KOPT-K1 (cell line): ENCODE measurements around the gene CXCL6.

ENCODE experiments used
- H3K27ac ChIP-seq: fragments of 200-600 bp; sonication (generic); 2 replicates; pipeline ENCODE4 v1.5.1; 2016; ENCODE audit warnings: antibody characterized with exemption, mild to moderate bottlenecking, low read depth, low read length; ENCODE audit not compliant: poor library complexity, severe bottlenecking
- H3K36me3 ChIP-seq: fragments of 200-600 bp; sonication (generic); 2 replicates; pipeline ENCODE4 v1.5.1; 2017; ENCODE audit warnings: antibody characterized with exemption, mild to moderate bottlenecking, low read length, moderate library complexity; ENCODE audit not compliant: insufficient read depth
- H3K9me3 ChIP-seq: fragments of 200-600 bp; sonication (generic); 2 replicates; pipeline ENCODE4 v1.5.1; 2017; ENCODE audit warnings: antibody characterized with exemption, low read length, mild to moderate bottlenecking; ENCODE audit not compliant: insufficient read depth, poor library complexity, severe bottlenecking

CXCL6 gene

DNA sequence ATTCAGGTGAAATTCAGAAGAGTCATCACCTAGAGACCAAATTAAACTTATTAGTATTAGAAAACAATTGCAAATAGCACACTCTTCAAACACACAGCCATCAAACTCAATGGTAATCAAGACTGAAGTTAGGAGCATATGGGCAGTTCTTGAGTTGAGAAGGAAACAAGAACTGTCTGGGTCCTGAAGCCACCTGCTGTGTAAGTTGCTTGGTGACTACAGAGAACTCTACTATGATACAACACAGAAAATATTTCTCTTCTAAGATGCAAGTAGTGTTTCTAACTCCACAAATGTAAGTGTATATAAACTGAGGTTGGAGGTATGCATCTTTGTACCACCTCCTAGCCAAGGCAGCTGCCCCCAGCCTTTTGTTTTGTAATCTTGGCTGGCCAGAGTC is 16.3 kb downstream of the CXCL6 start:
- H3K27ac ChIP-seq: no peak overlapping the region
- no peaks in the 10 kb centered on the region for H3K9me3 ChIP-seq

DNA sequence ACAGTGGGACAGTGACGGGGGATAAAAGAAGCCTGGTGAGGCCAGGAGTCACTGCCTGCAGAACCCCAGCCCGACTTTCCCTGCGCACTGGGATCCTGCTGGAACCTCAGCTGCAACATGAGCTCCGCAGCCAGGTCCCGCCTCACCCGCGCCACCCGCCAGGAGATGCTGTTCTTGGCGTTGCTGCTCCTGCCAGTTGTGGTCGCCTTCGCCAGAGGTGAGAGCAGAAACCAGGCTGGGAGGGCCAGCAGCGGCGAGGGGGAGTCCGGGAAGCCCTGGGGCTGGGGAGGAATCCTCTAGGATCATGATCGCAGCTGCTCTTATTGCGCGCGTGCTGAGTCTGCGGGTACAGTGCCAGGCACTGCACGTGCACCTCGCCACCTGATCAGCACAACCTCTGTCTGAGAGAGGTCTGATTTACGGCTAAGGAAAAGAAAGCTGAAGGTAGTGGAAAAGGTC is 16.8 kb downstream of the CXCL6 start, which contains the start of gene PF4V1:
Gene PF4V1 (plus strand): TSS at position 51 of the 459 bp plus-strand sequence. CDS start 67 bp downstream, at position 118.
- H3K9me3 ChIP-seq: no peaks in the 10 kb centered on the region
- no peak within 1 kb of the TSS for H3K27ac ChIP-seq
- H3K36me3 ChIP-seq: no peaks in the 10 kb centered on the region

More for the DNA sequence above, 16.3 kb downstream of the CXCL6 start:
- H3K36me3 ChIP-seq: no peaks in the 10 kb centered on the region

DNA sequence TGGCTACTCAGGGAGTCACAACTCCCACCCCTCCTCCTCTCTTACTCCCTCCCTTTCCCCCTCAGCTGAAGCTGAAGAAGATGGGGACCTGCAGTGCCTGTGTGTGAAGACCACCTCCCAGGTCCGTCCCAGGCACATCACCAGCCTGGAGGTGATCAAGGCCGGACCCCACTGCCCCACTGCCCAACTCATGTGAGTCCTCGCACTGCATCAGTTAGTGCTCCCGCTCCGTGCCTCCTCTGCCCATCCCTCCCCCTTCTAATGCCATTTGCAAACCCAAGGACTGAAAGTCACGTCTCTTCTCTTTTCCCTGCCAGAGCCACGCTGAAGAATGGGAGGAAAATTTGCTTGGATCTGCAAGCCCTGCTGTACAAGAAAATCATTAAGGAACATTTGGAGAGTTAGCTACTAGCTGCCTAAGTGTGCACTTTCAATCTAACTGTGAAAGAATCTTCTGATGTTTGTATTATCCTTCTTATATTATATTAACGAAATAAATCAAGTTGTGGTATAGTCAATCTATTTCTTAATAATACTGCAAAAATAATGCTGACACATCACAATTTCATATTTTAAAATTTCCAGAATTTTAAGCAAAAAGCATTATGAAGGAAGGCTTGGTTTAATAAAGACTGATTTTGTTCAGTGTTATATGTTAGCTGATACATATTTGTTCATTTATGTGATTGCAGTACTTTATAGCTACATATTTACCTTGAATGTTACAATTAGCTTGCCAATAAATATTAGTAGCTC is 17.4 kb downstream of the CXCL6 start:
- Histone ChIP-seq H3K27ac (no peak overlapping the region), H3K9me3 (no peaks in the 10 kb centered on the region), H3K36me3 (no peaks in the 10 kb centered on the region)

DNA sequence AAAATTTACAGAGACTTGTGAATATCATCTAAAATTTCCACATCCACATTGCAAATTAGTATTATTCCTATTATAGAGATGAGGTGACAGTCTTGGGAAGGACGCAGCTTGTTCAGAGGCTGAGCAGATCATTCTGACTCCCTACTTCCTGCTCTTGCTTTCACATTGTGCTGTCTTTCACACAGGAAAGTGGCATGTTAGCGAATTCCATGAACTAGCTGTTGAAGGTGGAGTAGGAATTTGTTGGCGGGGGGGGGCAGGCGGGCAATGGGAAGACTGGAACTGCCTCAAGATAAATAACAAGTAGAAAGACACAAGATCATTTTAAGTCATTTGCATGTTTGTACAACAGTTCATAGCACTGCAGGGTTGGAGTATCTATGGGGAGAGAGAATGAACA is 18.9 kb downstream of the CXCL6 start:
- no peaks in the 10 kb centered on the region for H3K9me3 ChIP-seq

DNA sequence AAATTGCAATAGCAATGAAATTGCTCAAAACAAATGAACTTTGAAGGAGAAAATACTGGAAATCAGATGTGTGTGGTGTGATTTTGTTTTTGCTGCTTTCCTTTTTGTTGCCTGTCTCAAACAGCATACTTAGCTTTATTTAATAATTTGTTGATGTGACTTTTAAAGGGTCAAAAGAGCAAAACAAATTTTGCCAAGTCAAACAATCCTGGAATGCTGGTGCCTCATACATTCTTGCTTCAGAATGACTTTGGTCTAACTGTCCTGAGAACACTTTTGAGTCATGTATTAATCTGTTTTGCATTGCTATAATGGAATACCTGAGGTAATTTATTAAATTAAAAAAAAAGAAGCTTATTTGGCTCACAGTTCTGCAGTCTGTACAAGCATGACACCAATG is 20.0 kb downstream of the CXCL6 start:
- H3K27ac ChIP-seq: no peak overlapping the region
- no peaks in the 10 kb centered on the region for H3K36me3 ChIP-seq
- H3K9me3 ChIP-seq: no peaks in the 10 kb centered on the region

More for the DNA sequence above, 18.9 kb downstream of the CXCL6 start:
- H3K36me3 ChIP-seq: no peaks in the 10 kb centered on the region
- no peak overlapping the region for H3K27ac ChIP-seq

DNA sequence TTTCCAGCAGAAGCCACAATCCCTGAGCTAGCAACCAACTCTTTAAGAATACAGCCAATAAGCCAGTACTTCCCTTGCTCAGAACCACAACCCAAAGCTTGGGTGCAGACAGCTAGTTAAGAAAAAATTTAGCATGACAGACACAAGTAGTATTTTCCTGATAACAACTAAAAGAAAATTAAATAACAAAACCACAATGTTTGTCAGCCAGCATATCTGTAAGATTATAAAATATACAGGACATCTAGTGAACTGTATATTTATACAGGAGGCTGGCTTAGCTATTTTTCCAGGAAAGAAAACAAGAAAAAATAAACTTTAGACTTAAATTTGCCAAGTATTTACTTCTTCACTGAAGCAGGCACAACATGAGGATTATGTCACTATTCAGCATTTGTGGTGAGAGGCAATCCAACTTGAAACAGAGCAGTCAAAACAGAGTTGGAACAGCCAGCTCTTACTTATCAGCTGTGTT is 23.2 kb downstream of the CXCL6 start:
- H3K9me3 ChIP-seq: no peaks in the 10 kb centered on the region
- no peaks in the 10 kb centered on the region for H3K36me3 ChIP-seq
- no peak overlapping the region for H3K27ac ChIP-seq

DNA sequence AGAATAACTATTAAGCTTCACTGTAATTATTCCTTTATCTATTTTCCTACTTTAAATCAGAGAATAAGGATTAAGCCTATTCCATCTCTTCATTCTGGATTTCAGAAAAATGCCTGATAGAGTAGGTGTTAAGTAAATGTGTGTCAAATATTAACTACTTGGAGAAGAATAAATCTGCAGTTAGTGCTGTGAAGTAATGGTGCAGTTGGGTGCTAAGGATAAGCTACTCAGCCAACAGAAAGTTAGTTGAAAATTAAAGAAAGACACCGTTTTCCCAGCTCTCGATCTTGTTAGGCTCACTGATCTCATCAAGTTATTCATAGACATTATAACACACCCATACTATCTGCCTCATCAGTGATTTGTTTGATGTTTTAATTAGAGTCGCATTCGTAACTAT is 23.7 kb downstream of the CXCL6 start:
- Histone ChIP-seq H3K36me3 (no peaks in the 10 kb centered on the region), H3K9me3 (no peaks in the 10 kb centered on the region), H3K27ac (no peak overlapping the region)

DNA sequence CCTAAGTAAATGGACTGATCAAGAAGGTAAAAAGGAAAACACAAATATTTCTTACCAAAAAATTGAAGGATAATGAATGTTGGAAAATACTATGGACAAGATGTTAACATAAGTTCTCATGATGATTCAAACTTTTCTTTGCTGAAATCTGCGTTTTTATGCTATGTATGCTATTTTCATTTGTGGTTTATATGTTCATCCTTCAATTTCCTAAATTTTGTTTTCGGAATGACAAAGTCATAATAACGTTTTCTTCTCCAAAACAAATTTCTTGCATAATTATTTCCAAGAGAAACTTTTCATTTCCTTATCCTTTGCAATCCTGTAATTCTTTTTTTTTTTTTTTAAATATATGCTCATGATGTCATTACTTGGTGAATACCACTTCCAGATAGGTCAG is 24.4 kb downstream of the CXCL6 start:
- no peaks in the 10 kb centered on the region for H3K36me3 ChIP-seq
- H3K27ac ChIP-seq: no peak overlapping the region
- H3K9me3 ChIP-seq: no peaks in the 10 kb centered on the region

DNA sequence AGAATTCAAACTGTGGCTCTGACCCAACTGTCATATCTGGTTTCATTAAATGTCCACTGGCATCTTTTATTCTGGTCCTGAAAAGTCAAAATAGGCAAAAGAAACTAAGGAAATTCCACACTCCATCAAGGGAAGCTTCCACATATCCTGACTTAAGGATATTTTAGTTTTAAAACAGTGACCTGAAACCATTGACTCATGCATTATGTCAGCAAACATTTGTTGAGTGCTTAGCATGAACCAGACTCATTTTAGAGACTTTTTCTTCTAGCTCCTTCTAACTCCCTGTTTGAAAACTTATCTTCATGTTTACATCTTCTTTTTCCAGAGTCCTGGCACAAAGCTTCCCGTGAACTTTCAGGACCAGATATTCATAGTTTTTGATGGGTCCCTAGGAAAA is 25.8 kb downstream of the CXCL6 start:
- Histone ChIP-seq H3K9me3 (no peaks in the 10 kb centered on the region), H3K36me3 (no peaks in the 10 kb centered on the region), H3K27ac (no peak overlapping the region)

DNA sequence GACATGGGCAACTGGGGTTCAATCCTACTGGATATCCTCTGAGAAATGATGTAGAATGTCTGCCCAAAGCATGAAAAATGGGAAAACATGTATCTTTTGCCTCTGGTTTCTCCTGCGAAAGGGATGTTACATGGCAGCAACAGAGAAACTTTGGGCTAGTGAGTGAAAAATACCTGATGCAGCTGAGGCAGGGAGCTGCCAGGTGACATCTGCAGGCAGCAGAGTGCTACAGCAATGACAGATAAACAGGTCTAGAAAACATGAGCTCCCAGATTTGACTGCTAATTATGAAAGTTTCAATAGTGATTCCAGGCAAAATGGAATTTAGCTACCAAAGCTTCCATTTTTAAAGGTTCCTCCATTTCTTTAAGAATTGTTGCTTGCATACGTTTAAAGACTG is 27.9 kb downstream of the CXCL6 start:
- Histone ChIP-seq H3K9me3 (no peaks in the 10 kb centered on the region), H3K27ac (no peak overlapping the region), H3K36me3 (no peaks in the 10 kb centered on the region)

DNA sequence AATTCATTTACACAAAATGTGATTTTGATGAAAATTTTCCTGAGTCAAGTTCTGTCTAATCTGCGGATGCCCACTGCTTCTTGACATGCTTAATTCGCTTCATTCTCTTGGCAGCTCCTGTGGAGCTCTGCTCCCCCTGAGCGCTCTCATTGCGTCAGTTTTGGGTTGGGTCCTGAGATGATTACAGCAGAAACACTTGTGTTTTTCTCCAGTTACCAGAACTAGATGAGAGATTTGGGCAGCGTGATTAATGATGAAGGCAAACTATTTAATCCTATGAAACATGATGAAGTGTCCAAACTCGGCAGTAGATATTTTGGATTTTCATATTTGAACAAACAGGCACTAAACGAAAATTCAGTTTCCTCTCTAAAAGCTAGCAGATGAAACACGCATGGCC is 28.5 kb downstream of the CXCL6 start:
- Histone ChIP-seq H3K27ac (no peak overlapping the region), H3K36me3 (no peaks in the 10 kb centered on the region), H3K9me3 (no peaks in the 10 kb centered on the region)

DNA sequence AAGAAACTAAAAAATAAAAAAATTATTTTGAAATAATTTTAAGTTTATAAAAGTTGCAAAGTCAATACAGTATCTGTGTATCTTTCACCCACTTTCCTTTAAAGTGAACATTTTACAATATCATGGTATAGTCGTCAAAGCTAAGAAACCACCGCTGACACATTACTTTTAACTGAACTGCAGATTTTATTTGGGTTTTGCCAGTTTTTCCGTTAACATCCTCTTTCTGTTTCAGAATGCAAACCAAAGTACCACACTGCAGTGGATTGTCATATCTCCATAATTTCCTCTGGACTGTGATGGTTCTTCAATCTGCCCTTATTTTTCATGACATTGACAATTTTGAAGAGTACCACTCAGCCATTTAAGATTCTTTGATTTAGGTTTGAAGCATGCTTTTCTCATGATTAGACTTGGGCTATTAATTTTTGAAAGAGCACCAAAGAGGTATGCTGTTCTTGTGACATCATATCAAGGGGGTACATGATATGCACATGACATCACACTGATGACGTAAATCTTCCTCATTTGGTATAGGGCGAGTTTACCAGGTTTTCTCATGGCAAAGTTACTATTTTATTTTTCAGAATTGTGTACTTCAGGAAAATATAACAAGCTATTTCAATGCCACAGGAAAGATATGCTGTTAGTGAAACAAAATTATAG is 29.1 kb downstream of the CXCL6 start:
- Histone ChIP-seq H3K9me3 (no peaks in the 10 kb centered on the region), H3K27ac (no peak overlapping the region)

DNA sequence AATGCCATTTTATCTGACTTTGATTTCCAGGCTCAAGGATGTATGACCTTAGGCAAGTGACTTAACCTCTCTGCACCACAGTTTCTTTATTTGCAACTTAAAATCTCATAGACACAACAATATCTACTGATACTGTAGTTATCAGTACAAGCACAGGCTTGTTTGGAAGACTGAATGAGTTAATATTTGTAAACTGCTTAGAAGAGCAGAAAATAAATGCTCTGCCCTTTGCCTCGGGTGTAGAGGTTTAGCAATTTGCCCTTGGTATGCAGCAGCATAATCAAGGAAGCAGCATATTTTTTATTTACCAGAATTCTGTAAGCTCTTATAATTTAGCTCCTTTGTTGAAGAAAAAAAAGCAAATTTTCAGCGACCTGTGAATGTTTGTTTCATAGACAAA is 29.8 kb downstream of the CXCL6 start:
- no peaks in the 10 kb centered on the region for H3K36me3 ChIP-seq
- H3K9me3 ChIP-seq: no peaks in the 10 kb centered on the region
- no peak overlapping the region for H3K27ac ChIP-seq

More for the DNA sequence above, 29.1 kb downstream of the CXCL6 start:
- no peaks in the 10 kb centered on the region for H3K36me3 ChIP-seq

DNA sequence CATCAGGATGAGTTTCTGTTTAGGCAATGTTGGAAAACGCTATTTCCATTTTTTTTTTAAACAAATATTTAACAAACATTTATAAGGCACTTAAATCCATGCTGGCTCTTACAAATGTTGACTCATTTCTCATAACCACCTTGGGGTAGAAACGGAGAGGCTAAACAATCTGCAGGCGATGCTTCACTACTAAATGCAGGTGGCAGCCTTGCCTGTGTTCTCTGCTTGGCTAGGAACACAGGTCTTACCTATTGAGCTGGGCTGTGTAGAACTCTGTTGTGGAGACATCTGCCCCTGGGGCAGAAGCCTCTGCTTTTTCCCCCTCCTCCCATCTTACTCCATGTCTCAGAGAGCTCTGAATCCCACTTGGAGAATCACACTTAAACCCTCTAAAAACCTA is 31.3 kb downstream of the CXCL6 start:
- Histone ChIP-seq H3K36me3 (no peaks in the 10 kb centered on the region), H3K9me3 (no peaks in the 10 kb centered on the region), H3K27ac (no peak overlapping the region)

DNA sequence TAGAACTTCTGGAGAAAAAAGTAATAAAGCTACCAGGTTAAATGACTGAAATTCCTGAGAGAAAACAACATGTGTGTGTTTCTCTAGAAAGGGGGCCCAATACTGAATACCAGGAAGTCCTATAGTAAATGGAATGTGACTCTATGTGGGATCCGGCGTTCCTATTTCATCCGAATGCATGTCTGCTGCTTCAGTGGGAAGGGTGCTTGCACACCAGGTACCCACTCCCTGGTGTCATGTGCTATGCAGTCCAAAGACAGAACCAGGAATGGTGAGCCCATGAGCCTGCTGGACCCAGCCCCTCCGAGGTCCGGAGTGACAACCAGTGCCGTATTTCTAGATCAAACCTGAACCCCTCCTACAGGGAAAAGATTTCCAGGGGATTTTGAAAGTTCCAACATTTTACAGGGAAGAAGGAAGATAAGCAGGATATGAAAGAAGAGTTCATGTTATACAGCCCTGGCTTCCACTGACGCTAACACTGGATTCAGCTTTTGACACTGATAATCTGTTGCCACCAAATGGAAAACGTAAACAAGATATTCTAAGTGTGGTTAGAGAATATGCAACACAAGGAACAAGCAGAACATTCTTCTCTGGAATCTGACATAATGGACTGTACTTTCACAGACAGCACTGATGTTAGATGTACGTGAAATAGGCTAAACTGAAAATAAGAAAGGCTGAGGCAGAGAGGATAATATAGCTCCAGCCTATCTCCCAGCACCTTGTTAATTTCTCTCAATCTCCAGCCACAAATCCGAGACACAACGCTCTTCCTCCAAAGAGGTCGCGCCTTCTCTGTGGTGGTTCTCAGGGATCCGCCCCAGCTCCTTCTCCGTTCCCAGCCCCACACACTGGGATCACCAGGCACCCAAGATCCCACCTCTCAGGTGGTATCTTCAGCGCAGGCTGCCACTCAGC is 32.0 kb downstream of the CXCL6 start:
- H3K27ac ChIP-seq: no peak overlapping the region
- no peaks in the 10 kb centered on the region for H3K36me3 ChIP-seq
- H3K9me3 ChIP-seq: no peaks in the 10 kb centered on the region
